Uterus (tissue), 4 donors: ENCODE data around the gene UROC1. TPM values are rescaled to one million over a fixed set of nuclear protein-coding genes. Genes with fewer than 3 reads are reported as not detected.

Experiments used
- DNase-seq, 2 donors: peaks; one replicate each; pipeline ENCODE4 v3.0.0-alpha.2; 2019 to 2020
- H3K27ac ChIP-seq, 2 donors: fragments of 200-600 bp; sonication (generic); 1 replicate in 1 of 2; 2 replicates in 1 of 2; pipeline ENCODE4 v1.5.1; 2016 to 2018
- H3K27me3 ChIP-seq, 2 donors: fragments of 200-600 bp; sonication (generic); one replicate each; pipeline ENCODE4 v1.5.1; 2018 to 2019; ENCODE audit warnings: control low read depth in 1 of 2
- H3K36me3 ChIP-seq, 2 donors: fragments of 200-600 bp; sonication (generic); one replicate each; pipeline ENCODE4 v1.5.1; 2019; ENCODE audit warnings: control low read depth in 1 of 2
- H3K4me1 ChIP-seq, 2 donors: fragments of 200-600 bp; sonication (generic); one replicate each; pipeline ENCODE4 v1.5.1; 2018 to 2019; ENCODE audit warnings: control low read depth in 1 of 2
- H3K4me3 ChIP-seq, 2 donors: fragments of 200-600 bp; sonication (generic); 1 replicate in 1 of 2; 2 replicates in 1 of 2; pipeline ENCODE4 v1.5.1; 2018 to 2019; ENCODE audit warnings: mild to moderate bottlenecking in 1 of 2
- H3K9me3 ChIP-seq, 2 donors: fragments of 200-600 bp; sonication (generic); one replicate each; pipeline ENCODE4 v1.5.1; 2019; ENCODE audit warnings: control low read depth in 1 of 2
- CTCF ChIP-seq, 4 experiments: fragments of 200-600 bp in 2 of 4; fragments of 450-650 bp in 2 of 4; sonication (generic) in 2 of 4; IDR thresholded peaks; one replicate each; pipeline ENCODE4 v1.5.1; 2016 to 2019; ENCODE audit warnings: antibody characterized with exemption in 4 of 4, mild to moderate bottlenecking in 2 of 4, moderate library complexity in 1 of 4
- POLR2A ChIP-seq, 2 donors: fragments of 450-650 bp; IDR thresholded peaks; one replicate each; pipeline ENCODE4 v1.6.1; 2016; ENCODE audit warnings: antibody characterized with exemption in 2 of 2, mild to moderate bottlenecking in 1 of 2, moderate library complexity in 1 of 2
- intact Hi-C: fragments of 100-400 bp; cut with DNase I; formaldehyde crosslinking; loops from one replicate; pipeline ENCODE4 v1.15.1; 2023; ENCODE audit warnings: low total_unique reads
- total RNA-seq, 4 donors: library from RNA; depleted of rRNA in 3 of 4; stranded (reverse); fragments of >200 nt in 3 of 4; gene quantifications; one replicate each; pipeline versions ENCODE4 v1.1.0 to v1.2.4, GENCODE V29; 2014 to 2023
- donor health status: DM: yes; HTN: yes; CAD: no.

The UROC1 gene
- total RNA-seq, 4 donors from 2014 or later: 0.07 TPM; not detected in 3

- intact Hi-C loops: no loop called here
- H3K9me3 ChIP-seq: no peaks in the 10 kb centered on the region
- H3K4me1 ChIP-seq: no peaks in the 10 kb centered on the region
- H3K4me3 ChIP-seq: no peak overlapping the region
- no peak overlapping the region for H3K27ac ChIP-seq
- DNase-seq: no peak
- H3K36me3 ChIP-seq: no peaks in the 10 kb centered on the region
- TF ChIP-seq POLR2A (IDR thresholded peaks at IDR 0.05): no peak
- TF ChIP-seq CTCF (IDR thresholded peaks at IDR 0.05): no peak
- no peaks in the 10 kb centered on the region for H3K27me3 ChIP-seq
Observed at GRCh38 chr3:126450744-126451143, 66.8 kb downstream of the UROC1 start.

- no peak overlapping the region for H3K4me3 ChIP-seq
- no peaks in the 10 kb centered on the region for H3K9me3 ChIP-seq
- DNase-seq: no peak
- no peak overlapping the region for H3K27ac ChIP-seq
- no peaks in the 10 kb centered on the region for H3K36me3 ChIP-seq
- no peaks in the 10 kb centered on the region for H3K4me1 ChIP-seq
- TF ChIP-seq POLR2A (IDR thresholded peaks at IDR 0.05): no peak
- no peak for TF ChIP-seq CTCF (IDR thresholded peaks at IDR 0.05)
- intact Hi-C loops: no loop called here
- H3K27me3 ChIP-seq: no peaks in the 10 kb centered on the region
Observed at GRCh38 chr3:126450219-126450618, 67.4 kb downstream of the UROC1 start.

- H3K27ac ChIP-seq: no peak overlapping the region
- no peak overlapping the region for H3K4me3 ChIP-seq
- H3K27me3 ChIP-seq: no peaks in the 10 kb centered on the region
- no peak for DNase-seq
- no peaks in the 10 kb centered on the region for H3K9me3 ChIP-seq
- intact Hi-C loops: no loop called here
- no peak for TF ChIP-seq POLR2A (IDR thresholded peaks at IDR 0.05)
- no peak for TF ChIP-seq CTCF (IDR thresholded peaks at IDR 0.05)
- no peaks in the 10 kb centered on the region for H3K36me3 ChIP-seq
- no peaks in the 10 kb centered on the region for H3K4me1 ChIP-seq
Observed at GRCh38 chr3:126449621-126450051, 67.9 kb downstream of the UROC1 start.

- Histone ChIP-seq H3K4me3 (no peak overlapping the region), H3K9me3 (no peaks in the 10 kb centered on the region), H3K36me3 (no peaks in the 10 kb centered on the region), H3K4me1 (no peaks in the 10 kb centered on the region), H3K27me3 (no peaks in the 10 kb centered on the region), H3K27ac (no peak overlapping the region)
- TF ChIP-seq CTCF (IDR thresholded peaks at IDR 0.05) (no peak), POLR2A (IDR thresholded peaks at IDR 0.05) (no peak)
- intact Hi-C loops: no loop called here
- no peak for DNase-seq
Observed at GRCh38 chr3:126448893-126449180, 68.7 kb downstream of the UROC1 start.

GRCh38 chr3:126448136-126448892 lies 69.3 kb downstream of the UROC1 start:
- no peaks in the 10 kb centered on the region for H3K4me1 ChIP-seq
- no peaks in the 10 kb centered on the region for H3K27me3 ChIP-seq
- no peak overlapping the region for H3K4me3 ChIP-seq
- no peaks in the 10 kb centered on the region for H3K9me3 ChIP-seq
- H3K36me3 ChIP-seq: no peaks in the 10 kb centered on the region
- TF ChIP-seq POLR2A (IDR thresholded peaks at IDR 0.05) (no peak), CTCF (IDR thresholded peaks at IDR 0.05) (no peak)
- intact Hi-C loops: no loop called here
- H3K27ac ChIP-seq: no peak overlapping the region
- DNase-seq: no peak
